HepG2 (cell line): ENCODE measurements around the gene SLC16A3. TPM values are rescaled to one million over a fixed set of nuclear protein-coding genes. Genes with fewer than 3 reads are reported as not detected.

Experiments
- DMTF1 ChIP-seq: sonication (generic); formaldehyde crosslinking; IDR thresholded peaks from 2 replicates; pipeline ENCODE4 v1.4.0; 2020; ENCODE audit warnings: mild to moderate bottlenecking, missing genetic modification reagents
- KDM5B ChIP-seq: sonication (generic); formaldehyde crosslinking; IDR thresholded peaks from 2 replicates; pipeline ENCODE4 v1.4.0; 2020; ENCODE audit warnings: missing genetic modification reagents, mild to moderate bottlenecking, borderline replicate concordance
- KLF16 ChIP-seq, 2 experiments: sonication (generic) in 1 of 2; formaldehyde crosslinking in 1 of 2; IDR thresholded peaks; 2 replicates each; pipeline versions ENCODE4 v1.6.1 to v1.8.0; 2016 to 2023; ENCODE audit warnings: missing genetic modification reagents in 2 of 2, missing compliant biosample characterization in 1 of 2
- RARG ChIP-seq: sonication (generic); formaldehyde crosslinking; IDR thresholded peaks from 2 replicates; pipeline ENCODE4 v1.4.0; 2020; ENCODE audit warnings: low read depth, mild to moderate bottlenecking, missing genetic modification reagents
- RCOR2 ChIP-seq: IDR thresholded peaks from 2 replicates; pipeline ENCODE4 v1.6.1; 2016; ENCODE audit warnings: missing biosample characterization, missing genetic modification reagents
- REL ChIP-seq: sonication (generic); formaldehyde crosslinking; conservative IDR thresholded peaks from 2 replicates; pipeline ENCODE4 v1.8.0; 2022; ENCODE audit warnings: mild to moderate bottlenecking, missing genetic modification reagents, moderate library complexity
- RORA ChIP-seq: sonication (generic); formaldehyde crosslinking; IDR thresholded peaks from 2 replicates; pipeline ENCODE4 v1.5.0; 2020; ENCODE audit warnings: mild to moderate bottlenecking, missing genetic modification reagents, moderate library complexity
- ZBTB20 ChIP-seq: sonication (generic); formaldehyde crosslinking; IDR thresholded peaks from 2 replicates; pipeline ENCODE4 v1.8.1; 2023; ENCODE audit warnings: missing genetic modification reagents, low read depth, mild to moderate bottlenecking, borderline replicate concordance
- ZBTB4 ChIP-seq: sonication (generic); formaldehyde crosslinking; IDR thresholded peaks from 2 replicates; pipeline ENCODE4 v1.4.0; 2020; ENCODE audit warnings: missing genetic modification reagents, mild to moderate bottlenecking, borderline replicate concordance
- polyA plus RNA-seq, 8 experiments: library from polyadenylated mRNA; depleted of rRNA in 3 of 8; stranded (reverse) in 7 of 8; unstranded in 1 of 8; fragments of >200 nt; fragmentation: Illumina TruSeq in 4 of 8; extraction: Trizol in 4 of 8; gene quantifications; 2 replicates each; pipeline versions ENCODE4 v1.2.1 to v1.2.3, GENCODE V29; 2011 to 2016; ENCODE audit warnings: low read depth in 4 of 8, missing spikeins in 1 of 8, mixed read lengths in 1 of 8; ENCODE audit not compliant: insufficient read depth in 1 of 8
- total RNA-seq, 5 experiments: library from RNA; depleted of rRNA; stranded (reverse); fragments of >200 nt; fragmentation: Illumina TruSeq; extraction: Trizol; gene quantifications; 2 replicates each; pipeline ENCODE4 v1.2.3, GENCODE V29; 2016; ENCODE audit warnings: low read depth in 1 of 5
- TF ChIP-seq, protein P1 (sequence below): sonication (generic); formaldehyde crosslinking; conservative IDR thresholded peaks from 2 replicates; pipeline ENCODE4 v1.4.0; 2020; ENCODE audit warnings: missing genetic modification reagents
- TF ChIP-seq, protein P2 (sequence below): sonication (generic); formaldehyde crosslinking; IDR thresholded peaks from 2 replicates; pipeline ENCODE4 v1.5.1; 2020; ENCODE audit warnings: missing genetic modification reagents, mild to moderate bottlenecking, borderline replicate concordance
- TF ChIP-seq, protein P3 (sequence below): sonication (generic); formaldehyde crosslinking; IDR thresholded peaks from 2 replicates; pipeline ENCODE4 v1.8.0; 2022; ENCODE audit warnings: missing genetic modification reagents, mild to moderate bottlenecking, moderate library complexity, borderline replicate concordance

The SLC16A3 gene
- total and polyA plus RNA-seq, 2 of the 13 experiments (the other 11 are each of a cell fraction or from before 2014, with no cell fraction given): 242 to 349 TPM

DNA sequence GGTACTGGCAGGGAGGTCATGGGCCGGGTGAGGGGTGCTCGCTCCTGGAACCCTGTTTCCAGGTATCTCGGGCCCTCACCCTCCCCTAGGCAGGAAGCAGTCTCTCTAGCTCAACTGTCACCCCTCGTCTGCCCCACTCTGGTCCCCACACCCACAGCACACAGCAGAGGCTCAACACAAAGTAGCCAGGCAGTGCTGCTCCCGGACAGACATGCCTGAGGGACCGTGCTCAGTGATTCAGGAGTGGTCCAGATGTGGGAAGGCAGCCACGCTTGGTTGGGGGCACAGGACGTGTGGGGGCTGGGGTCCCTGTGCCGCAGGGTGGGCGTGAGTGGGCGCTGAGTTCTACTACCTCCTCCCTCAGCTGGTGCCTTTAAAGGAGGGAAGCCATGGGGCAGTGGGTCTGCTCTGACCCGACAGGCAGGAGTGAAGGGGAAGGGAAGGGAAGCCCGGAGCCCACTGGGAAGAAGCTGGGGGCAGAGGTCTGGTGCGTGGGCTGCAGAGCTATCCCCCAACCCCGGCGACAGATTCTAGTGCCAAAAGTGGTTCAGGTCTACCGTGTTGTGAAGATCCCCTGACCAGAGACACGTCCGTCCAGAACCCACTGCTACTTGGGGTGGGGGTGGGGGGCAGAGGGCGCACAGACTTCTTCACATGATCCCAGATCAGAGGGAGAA, 11.8 kb downstream of the SLC16A3 start (continued):
- TF ChIP-seq ZBTB4 (CRISPR knock-in tag): peak; percentile 67; the same call in 1 of the 2 replicates
- TF ChIP-seq DMTF1 (CRISPR knock-in tag): peak; percentile 41; the same call in 1 of the 2 replicates
- TF ChIP-seq, protein P1, sequence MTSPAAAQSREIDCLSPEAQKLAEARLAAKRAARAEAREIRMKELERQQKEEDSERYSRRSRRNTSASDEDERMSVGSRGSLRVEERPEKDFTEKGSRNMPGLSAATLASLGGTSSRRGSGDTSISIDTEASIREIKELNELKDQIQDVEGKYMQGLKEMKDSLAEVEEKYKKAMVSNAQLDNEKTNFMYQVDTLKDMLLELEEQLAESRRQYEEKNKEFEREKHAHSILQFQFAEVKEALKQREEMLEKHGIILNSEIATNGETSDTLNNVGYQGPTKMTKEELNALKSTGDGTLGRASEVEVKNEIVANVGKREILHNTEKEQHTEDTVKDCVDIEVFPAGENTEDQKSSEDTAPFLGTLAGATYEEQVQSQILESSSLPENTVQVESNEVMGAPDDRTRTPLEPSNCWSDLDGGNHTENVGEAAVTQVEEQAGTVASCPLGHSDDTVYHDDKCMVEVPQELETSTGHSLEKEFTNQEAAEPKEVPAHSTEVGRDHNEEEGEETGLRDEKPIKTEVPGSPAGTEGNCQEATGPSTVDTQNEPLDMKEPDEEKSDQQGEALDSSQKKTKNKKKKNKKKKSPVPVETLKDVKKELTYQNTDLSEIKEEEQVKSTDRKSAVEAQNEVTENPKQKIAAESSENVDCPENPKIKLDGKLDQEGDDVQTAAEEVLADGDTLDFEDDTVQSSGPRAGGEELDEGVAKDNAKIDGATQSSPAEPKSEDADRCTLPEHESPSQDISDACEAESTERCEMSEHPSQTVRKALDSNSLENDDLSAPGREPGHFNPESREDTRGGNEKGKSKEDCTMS: no peak
- TF ChIP-seq RCOR2: no peak
- 0 out of 2 replicates have a peak, but pooled peaks have one; percentile 8 for TF ChIP-seq ZBTB20 (CRISPR knock-in tag)
- TF ChIP-seq, protein P2, sequence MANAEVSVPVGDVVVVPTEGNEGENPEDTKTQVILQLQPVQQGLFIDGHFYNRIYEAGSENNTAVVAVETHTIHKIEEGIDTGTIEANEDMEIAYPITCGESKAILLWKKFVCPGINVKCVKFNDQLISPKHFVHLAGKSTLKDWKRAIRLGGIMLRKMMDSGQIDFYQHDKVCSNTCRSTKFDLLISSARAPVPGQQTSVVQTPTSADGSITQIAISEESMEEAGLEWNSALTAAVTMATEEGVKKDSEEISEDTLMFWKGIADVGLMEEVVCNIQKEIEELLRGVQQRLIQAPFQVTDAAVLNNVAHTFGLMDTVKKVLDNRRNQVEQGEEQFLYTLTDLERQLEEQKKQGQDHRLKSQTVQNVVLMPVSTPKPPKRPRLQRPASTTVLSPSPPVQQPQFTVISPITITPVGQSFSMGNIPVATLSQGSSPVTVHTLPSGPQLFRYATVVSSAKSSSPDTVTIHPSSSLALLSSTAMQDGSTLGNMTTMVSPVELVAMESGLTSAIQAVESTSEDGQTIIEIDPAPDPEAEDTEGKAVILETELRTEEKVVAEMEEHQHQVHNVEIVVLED (CRISPR knock-in tag): no peak
- TF ChIP-seq KDM5B (CRISPR knock-in tag): peak; percentile 68; the same call in 1 of the 2 replicates
- TF ChIP-seq KLF16 (CRISPR knock-in tag; IDR thresholded peaks at IDR 0.05): 0 out of 4 replicates have a peak, but pooled peaks of 1 of the 2 experiments have one; percentile 45
- peak; percentile 27; the same call in 1 of the 2 replicates for TF ChIP-seq REL (CRISPR knock-in tag)
- TF ChIP-seq RARG (CRISPR knock-in tag): 0 out of 2 replicates have a peak, but pooled peaks have one; percentile 74
- TF ChIP-seq, protein P3, sequence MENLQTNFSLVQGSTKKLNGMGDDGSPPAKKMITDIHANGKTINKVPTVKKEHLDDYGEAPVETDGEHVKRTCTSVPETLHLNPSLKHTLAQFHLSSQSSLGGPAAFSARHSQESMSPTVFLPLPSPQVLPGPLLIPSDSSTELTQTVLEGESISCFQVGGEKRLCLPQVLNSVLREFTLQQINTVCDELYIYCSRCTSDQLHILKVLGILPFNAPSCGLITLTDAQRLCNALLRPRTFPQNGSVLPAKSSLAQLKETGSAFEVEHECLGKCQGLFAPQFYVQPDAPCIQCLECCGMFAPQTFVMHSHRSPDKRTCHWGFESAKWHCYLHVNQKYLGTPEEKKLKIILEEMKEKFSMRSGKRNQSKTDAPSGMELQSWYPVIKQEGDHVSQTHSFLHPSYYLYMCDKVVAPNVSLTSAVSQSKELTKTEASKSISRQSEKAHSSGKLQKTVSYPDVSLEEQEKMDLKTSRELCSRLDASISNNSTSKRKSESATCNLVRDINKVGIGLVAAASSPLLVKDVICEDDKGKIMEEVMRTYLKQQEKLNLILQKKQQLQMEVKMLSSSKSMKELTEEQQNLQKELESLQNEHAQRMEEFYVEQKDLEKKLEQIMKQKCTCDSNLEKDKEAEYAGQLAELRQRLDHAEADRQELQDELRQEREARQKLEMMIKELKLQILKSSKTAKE: peak; percentile 41; the same call in 1 of the 2 replicates
- no peak for TF ChIP-seq RORA (CRISPR knock-in tag)
